Activated CD4-positive, CD25-positive, alpha-beta regulatory T cell (primary cell): ENCODE measurements around the gene WDR31.
A peak's percentile ranks its signal among the peaks of the same experiment; 100 is the strongest.
"Not testable (repeated sequence)": the region's sequence is repeated elsewhere in the genome, so short reads cannot be mapped to it uniquely, and the experiment has no call there.

Experiments used
- DNase-seq, 4 experiments: peaks; one replicate each; lab custom pipeline; 2025; lab: John Stamatoyannopoulos, UW

WDR31 gene

DNA sequence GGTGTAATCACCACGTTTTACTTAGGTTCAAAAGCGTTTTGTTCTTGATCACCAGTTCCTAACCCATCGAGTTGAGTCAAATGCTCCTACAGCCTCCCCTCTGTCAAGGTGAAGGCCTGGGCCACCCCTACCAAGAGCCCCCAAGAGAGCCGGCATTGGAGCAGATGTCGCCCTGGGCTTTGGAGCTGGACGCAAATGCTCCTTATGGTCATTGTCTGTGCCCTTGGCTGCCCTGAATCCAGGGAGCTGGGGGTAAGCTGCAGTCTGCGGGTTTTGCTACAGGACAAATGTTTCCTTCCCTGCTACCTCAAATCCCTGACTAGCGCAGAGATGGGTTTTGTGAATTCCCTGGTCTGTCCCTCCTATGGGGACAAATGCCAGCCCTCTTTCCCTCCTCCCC lies 41.8 kb downstream of the WDR31 start:
- no peak for DNase-seq

DNA sequence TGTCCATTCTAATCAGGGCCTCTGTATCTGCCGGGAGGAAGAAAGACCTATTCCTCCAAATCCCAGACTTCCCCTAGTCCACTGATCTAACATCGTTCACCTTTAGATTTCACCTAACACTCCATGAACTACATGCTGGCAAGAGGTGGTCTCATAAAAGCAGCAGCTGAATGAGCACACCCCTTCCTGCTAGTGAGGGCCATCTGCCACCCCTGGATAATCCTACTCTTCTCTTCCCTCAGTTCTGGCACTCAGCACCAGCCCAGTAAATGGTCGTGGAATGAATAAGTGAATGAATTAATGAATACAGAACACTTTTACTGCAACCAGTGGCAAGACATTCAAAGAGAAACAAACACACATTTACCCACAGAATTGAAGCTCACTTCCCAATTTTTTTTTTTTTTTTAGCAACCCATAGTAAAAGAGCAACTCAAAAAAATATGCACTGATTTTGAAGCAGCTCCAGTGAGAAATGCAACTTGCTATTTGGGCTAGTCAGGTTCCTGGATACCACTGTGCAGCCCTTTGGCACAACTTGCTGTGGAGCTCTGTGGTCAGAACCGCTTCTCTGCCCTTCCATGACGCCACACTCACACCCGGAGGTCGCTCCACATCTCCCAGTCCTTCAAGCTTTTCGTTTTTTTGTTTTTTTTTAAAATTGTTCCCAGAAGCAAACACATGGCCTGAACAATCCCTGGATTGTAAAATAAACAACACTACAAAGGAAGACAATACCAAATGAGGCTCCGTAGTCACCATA lies 43.1 kb downstream of the WDR31 start:
- DNase-seq, result no peak

GRCh38 chr9:113296247-113296646 lies 43.8 kb downstream of the WDR31 start:
- DNase-seq, result not testable (repeated sequence)

DNA sequence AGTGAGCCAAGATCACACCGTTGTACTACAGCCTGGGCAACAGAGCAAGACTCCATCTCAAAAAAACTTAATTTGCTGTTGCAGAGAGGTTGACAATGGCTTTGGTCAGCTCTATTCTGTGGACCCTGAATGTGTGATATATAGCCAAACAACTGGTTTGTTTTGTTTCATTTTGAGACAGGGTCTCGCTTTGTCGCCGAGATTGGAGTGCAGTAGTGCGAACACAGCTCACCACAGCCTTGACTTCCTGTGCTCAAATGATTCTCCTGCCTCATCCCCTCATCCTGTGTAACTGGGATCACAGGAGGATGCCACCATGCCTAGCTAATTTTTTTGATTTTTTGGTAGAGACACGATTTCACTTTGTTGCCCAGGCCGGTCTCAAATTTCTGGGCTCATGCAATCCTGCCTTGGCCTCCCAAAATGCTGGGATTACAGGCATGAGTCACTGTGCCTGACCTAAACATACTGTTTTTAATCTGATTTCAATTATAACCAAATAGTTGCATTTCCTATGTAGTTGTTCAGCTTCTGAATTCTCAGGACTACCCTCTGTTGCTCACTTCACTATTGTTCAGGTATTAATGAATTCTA lies 46.7 kb downstream of the WDR31 start:
- DNase-seq, result no peak

DNA sequence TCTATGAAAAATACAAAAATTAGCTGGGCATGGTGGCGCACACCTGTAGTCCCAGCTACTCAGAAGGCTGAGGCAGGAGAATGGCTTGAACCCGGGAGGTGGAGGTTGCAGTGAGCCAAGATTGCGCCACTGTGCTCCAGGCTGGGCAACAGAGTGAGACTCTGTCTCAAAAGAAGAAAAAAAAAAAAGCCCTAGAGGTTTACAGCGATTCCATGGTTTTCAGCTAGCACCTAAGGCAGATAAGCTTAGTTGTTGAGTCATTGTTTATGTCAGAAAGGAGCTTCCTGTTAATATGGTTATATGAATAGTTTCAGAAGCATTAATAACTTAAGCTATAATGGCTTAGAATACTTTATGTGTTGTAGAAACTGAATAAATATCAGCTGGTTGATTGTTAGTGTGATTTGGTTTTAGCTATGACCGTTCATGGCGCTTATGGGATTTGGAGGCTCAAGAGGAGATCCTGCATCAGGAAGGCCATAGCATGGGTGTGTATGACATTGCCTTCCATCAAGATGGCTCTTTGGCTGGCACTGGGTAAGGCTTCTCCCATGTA lies 49.9 kb downstream of the WDR31 start:
- no peak for DNase-seq

DNA sequence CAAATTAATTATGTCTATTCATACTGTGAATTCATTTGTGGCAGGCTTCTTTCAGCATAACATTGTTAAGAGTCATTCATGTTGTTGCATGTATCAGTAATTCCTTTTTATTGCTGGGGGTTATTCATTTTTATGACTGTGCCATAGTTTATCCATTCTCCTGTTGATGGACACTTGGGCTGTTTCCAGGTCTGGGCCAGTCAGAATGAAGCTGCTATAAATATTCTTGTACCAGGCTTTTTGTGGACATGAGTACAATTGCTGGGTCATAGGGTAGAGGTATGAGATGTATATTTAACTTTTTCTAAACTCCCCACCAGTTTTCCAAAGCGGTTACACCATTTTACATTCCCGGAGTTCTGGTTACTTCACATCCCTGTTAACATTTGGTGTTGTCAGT lies 51.0 kb downstream of the WDR31 start:
- DNase-seq, result no peak

- no peak for DNase-seq
Observed at GRCh38 chr9:113281356-113281755, 58.7 kb downstream of the WDR31 start.

GRCh38 chr9:113278840-113279239 lies 61.2 kb downstream of the WDR31 start:
- DNase-seq, result no peak

DNA sequence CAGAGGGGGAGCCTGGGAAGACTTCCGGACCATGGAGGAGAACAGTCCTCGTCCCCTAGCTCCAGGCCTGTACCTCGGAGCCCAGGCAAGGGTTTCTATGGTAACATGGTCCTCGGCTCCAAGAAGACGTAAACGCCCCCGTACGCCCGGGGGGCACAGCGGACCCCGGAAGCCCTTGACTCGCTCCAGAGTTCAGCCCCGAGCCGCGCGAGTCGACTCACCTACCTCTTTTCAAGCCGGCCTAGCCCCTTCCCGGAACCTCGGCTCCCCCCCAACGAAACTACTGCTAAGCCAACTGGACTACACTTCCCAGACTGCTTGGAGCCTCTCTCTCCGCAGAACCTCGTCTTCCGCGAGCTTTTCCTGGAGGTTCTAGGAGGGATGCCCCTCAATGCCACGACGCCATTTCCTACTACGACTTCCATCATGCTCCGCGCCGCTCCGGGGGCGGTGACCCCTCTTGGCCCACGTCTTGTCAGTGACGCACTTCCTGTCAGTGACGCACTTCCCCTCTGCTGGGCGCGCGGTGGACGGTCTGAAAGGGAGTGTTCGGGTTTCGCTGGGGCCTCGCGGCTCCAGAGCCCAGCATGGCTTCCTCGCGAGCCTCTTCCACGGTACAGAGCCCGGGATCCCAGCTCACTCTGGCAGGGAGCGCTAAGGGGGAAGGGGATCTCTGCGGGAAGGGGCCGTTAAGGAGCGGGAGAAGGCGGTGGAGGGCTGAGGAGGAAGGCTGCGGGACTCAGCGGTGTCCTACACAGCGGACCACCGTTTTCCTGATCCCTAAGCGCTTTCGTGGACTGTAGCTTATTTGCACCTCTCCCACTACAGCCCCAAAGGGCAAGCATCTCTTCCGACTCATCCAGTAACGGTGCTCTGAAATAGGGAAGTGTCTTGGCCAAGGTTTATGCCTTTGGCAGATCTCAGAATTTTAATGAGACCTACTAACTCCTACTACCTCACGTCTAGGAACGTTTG lies 64.6 kb downstream of the WDR31 start, which contains the start of the genes CDC26 and PRPF4:
CDC26 (minus strand) TSS at position 416 of the 975 bp plus-strand sequence. CDS start 3,065 bp downstream, outside the sequence.
PRPF4 (plus strand) TSS at position 502 of the 975 bp plus-strand sequence; CDS start at position 588, 86 bp downstream.
- peak; percentile 83 to 93 (median 88) for DNase-seq

DNA sequence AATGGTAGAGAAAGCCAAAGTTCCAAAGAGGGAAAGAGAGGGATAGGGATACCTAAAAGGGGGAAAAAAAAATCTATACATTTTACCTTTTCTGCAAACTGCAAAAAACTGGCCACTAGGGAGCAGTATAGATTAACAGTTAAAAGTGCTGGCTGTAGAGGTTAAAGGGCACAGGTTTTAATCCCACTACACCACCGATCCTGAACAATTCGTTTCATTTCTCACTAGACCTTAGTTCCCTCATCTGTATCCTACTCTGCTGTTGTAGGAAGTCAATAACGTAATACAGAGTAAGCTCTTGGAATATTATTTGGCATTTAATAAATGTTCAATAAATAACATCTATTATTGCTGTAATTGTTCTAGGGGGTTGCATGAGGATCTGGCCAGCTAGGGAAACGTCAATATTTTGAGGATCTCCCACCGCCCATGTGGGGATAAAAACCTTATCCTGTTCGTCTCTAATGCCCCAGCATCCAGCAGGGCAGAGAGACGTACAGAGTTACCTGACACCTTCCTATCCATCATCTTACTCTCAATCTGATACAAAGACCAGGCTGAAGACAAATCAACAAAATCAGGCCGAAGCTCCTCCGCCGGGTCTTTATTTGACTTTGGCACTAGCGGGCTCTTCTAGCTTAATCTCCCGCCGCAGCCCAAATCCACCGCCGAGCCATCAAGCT lies 65.5 kb downstream of the WDR31 start:
- no peak for DNase-seq

DNA sequence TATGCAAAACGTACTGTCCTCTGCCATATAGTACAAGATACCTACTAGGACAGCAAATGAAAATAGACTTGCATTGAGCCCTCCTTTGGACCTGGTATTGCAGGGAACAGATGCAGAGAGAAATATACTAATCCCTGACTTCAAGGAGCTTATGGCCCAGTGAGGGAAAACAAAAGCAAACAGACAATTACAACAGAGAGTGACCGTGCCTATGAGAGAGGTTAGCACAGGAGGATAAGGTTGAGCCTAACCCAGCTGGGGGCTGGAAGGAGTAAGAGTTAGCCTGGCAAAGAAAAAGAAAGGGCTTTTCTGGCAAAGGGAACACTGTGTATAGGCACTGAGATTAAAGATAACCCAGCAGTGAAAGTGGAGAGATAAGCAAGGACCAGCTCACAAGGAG lies 70.2 kb downstream of the WDR31 start:
- DNase-seq, result no peak

DNA sequence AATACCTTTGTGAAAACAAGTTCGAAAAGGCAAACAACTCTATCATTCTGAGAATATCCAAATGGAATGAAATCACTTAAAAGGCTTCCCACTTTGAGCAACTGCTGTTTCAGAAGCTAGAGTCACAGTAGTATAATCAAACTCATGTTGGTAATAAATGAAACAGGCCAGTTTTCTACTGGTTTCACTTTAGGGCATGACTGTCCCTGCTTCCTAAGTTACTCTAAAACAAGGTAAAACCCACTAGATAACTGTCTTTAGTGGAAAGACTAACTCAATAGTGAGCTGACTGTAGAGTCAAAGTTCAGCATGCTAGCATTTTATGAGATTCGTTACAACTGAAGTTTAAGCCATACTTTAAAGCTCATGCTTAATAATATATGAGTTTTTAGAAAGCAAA lies 70.7 kb downstream of the WDR31 start:
- no peak for DNase-seq

DNA sequence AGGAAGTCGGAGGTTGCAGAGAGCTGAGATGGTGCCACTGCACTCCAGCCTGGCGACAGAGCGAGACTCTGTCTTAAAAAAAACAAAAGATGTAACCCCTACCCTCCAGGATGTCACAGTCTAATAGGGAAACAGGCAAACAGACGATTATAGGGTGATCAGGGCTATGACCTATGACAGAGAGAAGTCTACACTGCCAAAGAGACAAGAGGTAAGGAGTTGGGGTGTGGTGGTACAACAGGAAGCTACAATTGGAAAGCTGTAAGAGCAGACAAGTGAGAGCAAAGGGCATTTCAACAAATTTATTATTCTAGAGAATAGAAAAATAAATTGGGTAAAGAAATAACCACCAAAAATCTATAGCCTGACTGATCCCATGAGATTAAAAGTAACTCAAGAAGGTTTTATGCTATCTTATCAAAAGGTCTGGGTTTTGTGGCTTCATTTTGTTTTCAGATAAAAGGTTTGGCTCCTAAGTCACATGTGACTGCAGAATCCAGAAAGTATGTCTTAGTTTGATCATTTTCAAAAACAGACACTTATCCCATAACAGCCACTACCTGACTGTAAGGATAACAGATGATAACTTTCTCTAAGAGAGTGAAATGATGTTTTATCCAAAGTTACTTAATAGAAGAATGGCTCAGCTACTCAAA lies 72.0 kb downstream of the WDR31 start:
- no peak for DNase-seq

- no peak for DNase-seq
Observed at GRCh38 chr9:113266174-113266573, 73.9 kb downstream of the WDR31 start.
